Measurements from ENCODE around the gene KCNK16. TPM values are rescaled to one million over a fixed set of nuclear protein-coding genes. Genes with fewer than 3 reads are reported as not detected.

KCNK16 gene
- total and polyA plus RNA-seq, 2 of the 8 experiments (the other 6 are each of a cell fraction or from before 2014, with no cell fraction given) = not detected

- no peak for TF ChIP-seq CTCF (IDR thresholded peaks at IDR 0.05; ENCODE audit: control extremely low read depth in 1 of 3, insufficient read depth in 1 of 3, low read depth in 1 of 3, low read length in 3 of 3)
- TF ChIP-seq SIX5 (IDR thresholded peaks at IDR 0.05; ENCODE audit: low read depth, low read length) = no peak
- no peak for TF ChIP-seq BCL11A (IDR thresholded peaks at IDR 0.05; ENCODE audit: low read depth in 2 of 2, low read length in 2 of 2)
- TF ChIP-seq SP4 (IDR thresholded peaks at IDR 0.05; ENCODE audit: low read length) = no peak
- no peak for TF ChIP-seq SRF (IDR thresholded peaks at IDR 0.05; ENCODE audit: low read depth, low read length)
- TF ChIP-seq MAX (IDR thresholded peaks at IDR 0.05) = no peak
- no peak for TF ChIP-seq RBBP5 (IDR thresholded peaks at IDR 0.05; ENCODE audit: borderline replicate concordance, low read depth, low read length)
Measured at GRCh38 chr6:39269961-39270360, 52.5 kb downstream of the KCNK16 start (continued).
